ENCODE data around the gene MYRIP.

DNA sequence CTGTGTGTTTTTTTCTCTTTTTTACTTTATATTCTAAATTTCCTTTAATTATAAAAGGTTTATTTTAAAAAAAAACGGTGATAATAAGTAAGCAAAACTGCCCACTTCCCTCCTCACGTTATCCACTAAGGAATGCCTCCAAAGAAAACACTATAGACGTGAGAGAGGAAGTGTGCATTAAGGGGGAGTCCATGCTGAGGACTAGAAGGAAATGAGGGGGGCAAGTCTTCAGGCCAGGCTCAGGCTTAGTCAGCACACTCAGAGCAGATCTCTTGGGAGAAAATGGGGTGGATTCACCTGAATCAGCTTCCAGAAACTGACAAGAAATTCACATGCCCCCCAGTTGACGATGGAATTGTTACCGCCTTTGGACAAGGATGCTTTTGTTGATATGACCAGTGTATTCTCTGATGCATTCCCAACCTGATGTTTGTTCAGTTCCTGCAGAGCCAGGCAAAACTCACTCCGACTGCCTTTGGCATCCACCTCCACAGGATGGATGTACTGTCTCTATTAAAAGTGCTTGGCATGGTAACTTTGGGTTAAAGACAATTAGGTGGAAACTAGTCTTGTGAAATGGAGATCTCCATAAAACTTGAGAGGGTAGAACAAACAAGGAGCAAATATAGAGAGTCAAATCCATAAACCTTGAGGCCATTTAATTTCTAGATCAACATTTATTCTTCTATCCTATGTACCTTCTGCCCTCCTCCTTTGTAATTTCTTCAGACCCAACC lies 167.8 kb downstream of the MYRIP start:
- TF ChIP-seq CTCF (IDR thresholded peaks at IDR 0.05) = no peak
- TF ChIP-seq POLR2A (IDR thresholded peaks at IDR 0.05) = no peak
